Measurements from ENCODE around the gene MSH3. TPM values are rescaled to one million over a fixed set of nuclear protein-coding genes. Genes with fewer than 3 reads are reported as not detected.
"Not testable (repeated sequence)": the region's sequence is repeated elsewhere in the genome, so short reads cannot be mapped to it uniquely, and the experiment has no call there.

Gene MSH3
- total and polyA plus RNA-seq, 3 donors from 2014 or later, result 7.6 to 17.7 (median 16.6) TPM

GRCh38 chr5:80656425-80656824 is 2.0 kb downstream of the MSH3 start:
- H3K4me1 ChIP-seq, result peaks cover 12% of the 10 kb centered on the region
- 0% methylated on average over 1 of the region's 1 CpG for WGBS, 2 donors
- no peaks in the 10 kb centered on the region for H3K36me3 ChIP-seq (ENCODE audit: low read depth, missing control alignments)

DNA sequence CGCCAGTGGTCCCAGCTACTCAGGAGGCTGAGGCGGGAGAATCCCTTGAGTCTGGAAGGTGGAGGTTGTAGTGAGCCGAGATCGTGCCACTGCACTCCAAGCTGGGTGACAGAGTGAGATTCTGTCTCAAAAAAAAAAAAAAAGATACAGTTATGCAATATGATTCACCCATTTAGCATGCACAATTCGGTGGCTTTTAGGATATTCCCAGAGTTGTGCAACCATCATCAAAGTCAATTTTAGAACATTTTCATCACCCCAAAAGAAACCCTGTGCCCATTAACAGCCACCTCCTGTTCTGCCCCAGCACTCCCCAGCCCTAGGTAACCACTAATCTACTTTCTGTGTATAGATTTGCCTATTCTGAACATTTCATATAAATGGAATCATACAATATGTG is 4.7 kb downstream of the MSH3 start:
- 98 to 99% methylated on average over 5 of the region's 5 CpGs for WGBS, 2 donors
- no peak overlapping the region for H3K27ac ChIP-seq
- no peaks in the 10 kb centered on the region for H3K36me3 ChIP-seq (ENCODE audit: low read depth, missing control alignments)
- DNase-seq, result no peak
- no peak for TF ChIP-seq CTCF (IDR thresholded peaks at IDR 0.05)
- TF ChIP-seq POLR2A (IDR thresholded peaks at IDR 0.05), result no peak
- no peaks in the 10 kb centered on the region for H3K27me3 ChIP-seq
- H3K4me3 ChIP-seq, result no peak overlapping the region
- peaks cover 7% of the 10 kb centered on the region for H3K4me1 ChIP-seq
- no peaks in the 10 kb centered on the region for H3K9me3 ChIP-seq
- intact Hi-C loops (cut with DNase I; ENCODE audit: low total_unique reads), result no loop called here

More at GRCh38 chr5:80656425-80656824, 2.0 kb downstream of the MSH3 start:
- Histone ChIP-seq H3K9me3 (no peaks in the 10 kb centered on the region), H3K4me3 (no peak overlapping the region), H3K27me3 (no peaks in the 10 kb centered on the region), H3K27ac (no peak overlapping the region)
- TF ChIP-seq CTCF (IDR thresholded peaks at IDR 0.05), result no peak
- no peak for TF ChIP-seq POLR2A (IDR thresholded peaks at IDR 0.05)
- intact Hi-C loops (cut with DNase I; ENCODE audit: low total_unique reads), result no loop called here
- DNase-seq, result no peak

- H3K9me3 ChIP-seq; DNase-seq; H3K27me3 ChIP-seq; H3K27ac ChIP-seq; H3K4me3 ChIP-seq; H3K36me3 ChIP-seq (ENCODE audit: low read depth, missing control alignments); intact Hi-C loops (cut with DNase I; ENCODE audit: low total_unique reads); H3K4me1 ChIP-seq: not testable (repeated sequence)
- WGBS, 2 donors, result 83 to 87% methylated on average over 7 of the region's 7 CpGs
Observed at GRCh38 chr5:80660661-80661060, 6.2 kb downstream of the MSH3 start.

DNA sequence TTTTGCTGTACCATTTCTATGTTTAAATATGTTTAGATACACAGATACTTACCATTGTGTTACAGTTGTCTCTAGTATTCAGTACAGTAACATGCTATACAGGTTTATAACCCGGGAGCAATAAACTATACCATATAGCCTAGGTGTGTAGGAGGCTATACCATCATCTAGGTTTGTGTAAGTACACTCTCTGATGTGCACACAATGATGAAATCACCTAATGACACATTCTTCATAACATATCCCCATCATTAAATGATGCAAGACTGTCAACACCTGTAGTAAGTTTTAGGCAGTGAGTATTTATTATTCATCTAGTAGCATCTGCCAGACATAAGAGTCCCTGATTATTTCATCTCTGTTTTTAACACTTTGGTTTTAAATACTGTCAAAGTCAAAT is 7.7 kb downstream of the MSH3 start:
- no peak overlapping the region for H3K27ac ChIP-seq
- no peak for DNase-seq
- no peak overlapping the region for H3K4me3 ChIP-seq
- no peaks in the 10 kb centered on the region for H3K4me1 ChIP-seq
- no peaks in the 10 kb centered on the region for H3K27me3 ChIP-seq
- no peaks in the 10 kb centered on the region for H3K9me3 ChIP-seq
- TF ChIP-seq CTCF (IDR thresholded peaks at IDR 0.05) (no peak), POLR2A (IDR thresholded peaks at IDR 0.05) (no peak)
- no peaks in the 10 kb centered on the region for H3K36me3 ChIP-seq (ENCODE audit: low read depth, missing control alignments)
- 0 to 58% methylated on average over 1 of the region's 1 CpG for WGBS, 2 donors
- intact Hi-C loops (cut with DNase I; ENCODE audit: low total_unique reads), result no loop called here

- DNase-seq, result no peak
- no peaks in the 10 kb centered on the region for H3K27me3 ChIP-seq
- H3K4me3 ChIP-seq, result no peak overlapping the region
- 86 to 87% methylated on average over 4 of the region's 4 CpGs for WGBS, 2 donors
- intact Hi-C loops (cut with DNase I; ENCODE audit: low total_unique reads), result loop anchor here (5.0 kb wide), 1 partner anchor 767 kb away; no protein-coding TSS in a partner anchor
- no peaks in the 10 kb centered on the region for H3K4me1 ChIP-seq
- H3K27ac ChIP-seq, result no peak overlapping the region
- TF ChIP-seq POLR2A (IDR thresholded peaks at IDR 0.05) (no peak), CTCF (IDR thresholded peaks at IDR 0.05) (no peak)
- H3K9me3 ChIP-seq, result no peaks in the 10 kb centered on the region
- no peaks in the 10 kb centered on the region for H3K36me3 ChIP-seq (ENCODE audit: low read depth, missing control alignments)
Observed at GRCh38 chr5:80665057-80665456, 10.6 kb downstream of the MSH3 start.

All from testis (tissue), 3 donors.